Measurements from ENCODE around the gene ADM5. TPM values are rescaled to one million over a fixed set of nuclear protein-coding genes. Genes with fewer than 3 reads are reported as not detected.

Gene ADM5
- total and polyA plus RNA-seq, 10 donors = 1.4 to 14.2 (median 3.7) TPM

DNA sequence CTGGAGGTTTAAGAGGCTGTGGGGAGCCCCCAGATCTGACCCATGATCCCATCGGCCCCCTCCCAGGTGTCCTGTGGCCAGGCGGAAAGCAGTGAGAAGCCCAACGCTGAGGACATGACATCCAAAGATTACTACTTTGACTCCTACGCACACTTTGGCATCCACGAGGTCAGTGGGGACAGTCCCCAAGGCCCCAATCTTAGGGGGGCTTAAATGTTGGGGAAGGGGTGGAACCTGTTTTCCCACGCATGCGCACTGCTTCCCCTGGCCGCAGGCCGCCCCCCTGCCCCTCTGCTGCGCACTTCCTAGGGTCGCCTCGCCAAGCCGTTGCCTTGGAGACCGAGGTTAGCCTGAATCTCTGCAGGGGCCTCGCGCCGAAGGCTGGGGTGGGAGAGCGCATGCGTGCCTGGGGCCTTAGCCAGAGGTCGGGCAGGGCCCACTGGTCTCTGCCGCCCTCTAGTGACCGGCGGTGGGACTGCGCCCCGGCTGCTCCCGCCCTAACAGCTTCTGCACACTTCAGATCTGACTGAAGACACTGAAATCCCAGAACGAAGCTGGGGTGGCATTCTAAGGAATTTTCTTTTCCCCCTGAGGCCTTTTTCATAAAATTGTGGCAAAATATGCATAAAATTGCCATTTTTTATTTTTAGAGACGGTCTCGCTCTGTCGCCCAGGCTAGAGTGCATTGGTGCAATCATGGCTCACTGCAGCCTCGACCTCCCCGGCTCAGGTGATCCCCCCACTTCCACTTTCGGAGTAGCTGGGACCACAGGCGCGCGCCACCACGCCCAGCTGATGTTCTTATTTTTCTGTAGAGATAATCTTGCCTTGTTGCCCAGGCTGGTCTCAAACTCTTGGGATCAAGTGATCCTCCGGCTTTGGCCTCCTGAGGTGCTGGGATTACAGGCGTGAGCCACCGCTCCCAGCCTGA lies 8.7 kb upstream of the ADM5 start:
- TF ChIP-seq POLR2AphosphoS5 (IDR thresholded peaks at IDR 0.05) (peak; percentile 65 to 86 (median 76)), CTCF (IDR thresholded peaks at IDR 0.05 in 8 of 11, conservative IDR thresholded peaks at IDR 0.05 in 3 of 11) (peak; percentile 95 to 100 (median 100)), POLR2A (IDR thresholded peaks at IDR 0.05) (no peak)
- peak overlapping the region in 4 of 8 donors; percentile 24 to 57 (median 26) for H3K4me3 ChIP-seq
- peak overlapping the region in 7 of 8 donors; percentile 39 to 94 (median 74) for H3K27ac ChIP-seq
- whole genome bisulfite sequencing, 5 donors = 33 to 41% (median 34%) methylated on average over 35 to 40 of the region's 40 CpGs
- peak; percentile 98 for DNase-seq
- H3K27me3 ChIP-seq (replicated peaks in 1 of 7) = no peaks in the 10 kb centered on the region
- H3K4me1 ChIP-seq = peaks cover 20 to 71% (median 47%) of the 10 kb centered on the region in 6 donors
- H3K36me3 ChIP-seq = peaks cover 4 to 61% (median 42%) of the 10 kb centered on the region in 6 donors
- no peaks in the 10 kb centered on the region for H3K9me3 ChIP-seq
- intact Hi-C loops (cut with DNase I; ENCODE audit: low total_unique reads) = no loop called here

GRCh38 chr19:49681830-49682229 lies 7.6 kb upstream of the ADM5 start:
- Histone ChIP-seq H3K36me3 (peaks cover 4 to 73% (median 52%) of the 10 kb centered on the region in 6 donors), H3K4me3 (no peak overlapping the region), H3K9me3 (no peaks in the 10 kb centered on the region), H3K27me3 (replicated peaks in 1 of 7) (no peaks in the 10 kb centered on the region), H3K27ac (no peak overlapping the region), H3K4me1 (peaks cover 20 to 76% (median 46%) of the 10 kb centered on the region in 6 donors)
- TF ChIP-seq POLR2A (IDR thresholded peaks at IDR 0.05) (no peak), POLR2AphosphoS5 (IDR thresholded peaks at IDR 0.05) (peak in 2 of 3 donors; percentile 29 to 58)
- intact Hi-C loops (cut with DNase I; ENCODE audit: low total_unique reads) = no loop called here
- peak; percentile 77 for DNase-seq
- WGBS, 5 donors = 81 to 93% (median 84%) methylated on average over 15 to 19 of the region's 19 CpGs

GRCh38 chr19:49682274-49682673 lies 7.1 kb upstream of the ADM5 start:
- no peaks in the 10 kb centered on the region for H3K27me3 ChIP-seq (replicated peaks in 1 of 7)
- no peak overlapping the region for H3K4me3 ChIP-seq
- intact Hi-C loops (cut with DNase I; ENCODE audit: low total_unique reads) = no loop called here
- no peak for TF ChIP-seq POLR2AphosphoS5 (IDR thresholded peaks at IDR 0.05)
- no peak for TF ChIP-seq POLR2A (IDR thresholded peaks at IDR 0.05)
- TF ChIP-seq CTCF (IDR thresholded peaks at IDR 0.05 in 8 of 11, conservative IDR thresholded peaks at IDR 0.05 in 3 of 11) = no peak
- WGBS, 5 donors = 85 to 97% (median 92%) methylated on average over 8 of the region's 8 CpGs
- peak; percentile 41 for DNase-seq
- H3K4me1 ChIP-seq = peaks cover 24 to 81% (median 49%) of the 10 kb centered on the region in 6 donors
- H3K27ac ChIP-seq = no peak overlapping the region
- peaks cover 4 to 77% (median 56%) of the 10 kb centered on the region in 6 donors for H3K36me3 ChIP-seq
- H3K9me3 ChIP-seq = no peaks in the 10 kb centered on the region

GRCh38 chr19:49683814-49684250 lies 5.6 kb upstream of the ADM5 start:
- no peaks in the 10 kb centered on the region for H3K9me3 ChIP-seq
- no peak overlapping the region for H3K27ac ChIP-seq
- no peaks in the 10 kb centered on the region for H3K27me3 ChIP-seq (replicated peaks in 1 of 7)
- TF ChIP-seq POLR2AphosphoS5 (IDR thresholded peaks at IDR 0.05) (peak in 2 of 3 donors; percentile 10 to 22), CTCF (IDR thresholded peaks at IDR 0.05 in 8 of 11, conservative IDR thresholded peaks at IDR 0.05 in 3 of 11) (no peak), POLR2A (IDR thresholded peaks at IDR 0.05) (no peak)
- peaks cover 23 to 81% (median 48%) of the 10 kb centered on the region in 6 donors for H3K4me1 ChIP-seq
- H3K36me3 ChIP-seq = peaks cover 4 to 93% (median 61%) of the 10 kb centered on the region in 6 donors
- intact Hi-C loops (cut with DNase I; ENCODE audit: low total_unique reads) = no loop called here
- WGBS, 5 donors = 88 to 94% (median 93%) methylated on average over 18 of the region's 18 CpGs
- no peak for DNase-seq
- no peak overlapping the region for H3K4me3 ChIP-seq

Measured in spleen (tissue), 11 donors.